ENCODE data around the gene APOOL.
"Not testable (repeated sequence)": the region's sequence is repeated elsewhere in the genome, so short reads cannot be mapped to it uniquely, and the experiment has no call there.

GRCh38 chrX:84991739-84992138 lies 11.9 kb upstream of the APOOL start:
- TF ChIP-seq POLR2A (IDR thresholded peaks at IDR 0.05; ENCODE audit: low read depth, low read length); EP300 (IDR thresholded peaks at IDR 0.05; ENCODE audit: borderline replicate concordance in 1 of 2, control insufficient read depth in 1 of 2, low read depth in 2 of 2, low read length in 2 of 2); CBX3 (IDR thresholded peaks at IDR 0.05; ENCODE audit: borderline replicate concordance, low read depth); USF2 (IDR thresholded peaks at IDR 0.05; ENCODE audit: borderline replicate concordance, low read depth, low read length); CTCF (IDR thresholded peaks at IDR 0.05 in 2 of 3, conservative IDR thresholded peaks at IDR 0.05 in 1 of 3; ENCODE audit: control insufficient read depth in 2 of 3, extremely low read depth in 1 of 3, insufficient read depth in 1 of 3, low read depth in 3 of 3, low read length in 3 of 3); CREB1 (IDR thresholded peaks at IDR 0.05; ENCODE audit: low read depth); SP1 (IDR thresholded peaks at IDR 0.05; ENCODE audit: low read depth, low read length); TAF1 (IDR thresholded peaks at IDR 0.05; ENCODE audit: borderline replicate concordance, low read depth, low read length): not testable (repeated sequence)
